Vagina (tissue), 2 donors: Measurements from ENCODE around the gene TELO2. TPM values are rescaled to one million over a fixed set of nuclear protein-coding genes. Genes with fewer than 3 reads are reported as not detected.

Experiments used
- DNase-seq, 2 donors: peaks; one replicate each; pipeline ENCODE4 v3.0.0-alpha.2; 2017; ENCODE audit errors: extremely low spot score in 2 of 2
- H3K27ac ChIP-seq: fragments of 200-600 bp; sonication (generic); one replicate; pipeline ENCODE4 v1.5.1; 2019
- H3K27me3 ChIP-seq: fragments of 200-600 bp; sonication (generic); one replicate; pipeline ENCODE4 v1.5.1; 2019
- H3K36me3 ChIP-seq, 2 donors: fragments of 200-600 bp; sonication (generic); one replicate each; pipeline ENCODE4 v1.5.1; 2017 to 2019
- H3K4me1 ChIP-seq: fragments of 200-600 bp; sonication (generic); one replicate; pipeline ENCODE4 v1.5.1; 2019
- H3K4me3 ChIP-seq, 2 donors: fragments of 200-600 bp; sonication (generic); 1 replicate in 1 of 2; 2 replicates in 1 of 2; pipeline ENCODE4 v1.5.1; 2016 to 2019
- H3K9me3 ChIP-seq: fragments of 200-600 bp; sonication (generic); one replicate; pipeline ENCODE4 v1.5.1; 2019
- POLR2A ChIP-seq, 2 donors: fragments of 450-650 bp; IDR thresholded peaks; one replicate each; pipeline ENCODE4 v1.6.1; 2017; ENCODE audit warnings: antibody characterized with exemption in 2 of 2, mild to moderate bottlenecking in 2 of 2, moderate library complexity in 2 of 2
- POLR2AphosphoS5 ChIP-seq, 2 donors: sonication (generic); formaldehyde crosslinking; IDR thresholded peaks; one replicate each; pipeline ENCODE4 v1.9.0; 2017; ENCODE audit warnings: antibody characterized with exemption in 2 of 2, mild to moderate bottlenecking in 2 of 2, low read depth in 1 of 2; ENCODE audit not compliant: insufficient read depth in 1 of 2
- intact Hi-C: fragments of 100-400 bp; cut with DNase I; formaldehyde crosslinking; loops from one replicate; pipeline ENCODE4 v1.15.1; 2023
- total RNA-seq: library from RNA; depleted of rRNA; stranded (reverse); fragments of >200 nt; gene quantifications from one replicate; pipeline ENCODE4 v1.2.3, GENCODE V29; 2016
- TF ChIP-seq, protein P1 (sequence below), 3 experiments: fragments of 450-650 bp in 2 of 3; fragments of 200-600 bp in 1 of 3; sonication (generic) in 1 of 3; IDR thresholded peaks; one replicate each; pipeline ENCODE4 v1.5.1; 2017 to 2019; ENCODE audit warnings: antibody characterized with exemption in 3 of 3, mild to moderate bottlenecking in 2 of 3, moderate library complexity in 2 of 3

The TELO2 gene
- total RNA-seq, 1 donor from 2014 or later = 23.8 TPM

DNA sequence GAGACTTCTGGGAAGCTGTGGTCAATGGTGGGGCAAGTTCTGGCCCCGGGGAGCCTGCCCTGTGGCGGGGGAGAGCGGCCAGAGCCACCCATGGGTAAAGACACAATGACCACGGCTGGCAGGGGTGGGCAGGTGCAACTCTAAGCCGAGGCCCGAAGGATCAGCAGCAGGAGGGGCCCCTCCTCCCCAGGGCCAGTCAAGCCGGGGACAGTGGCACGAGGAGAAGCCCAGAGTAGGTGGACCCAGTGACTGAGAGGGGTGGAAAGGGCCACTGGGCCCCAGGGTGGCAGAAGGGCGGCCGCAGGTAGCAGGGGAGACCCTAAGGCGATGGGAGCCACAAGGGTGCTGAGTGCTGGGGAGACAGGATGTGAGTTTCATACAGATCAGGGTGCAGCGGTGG lies 58.0 kb downstream of the TELO2 start:
- H3K27ac ChIP-seq = no peak overlapping the region
- H3K27me3 ChIP-seq = no peaks in the 10 kb centered on the region
- no peaks in the 10 kb centered on the region for H3K9me3 ChIP-seq
- H3K4me3 ChIP-seq = no peak overlapping the region
- no peak for DNase-seq
- intact Hi-C loops = no loop called here
- TF ChIP-seq POLR2A (IDR thresholded peaks at IDR 0.05) (no peak), POLR2AphosphoS5 (IDR thresholded peaks at IDR 0.05; ENCODE audit: insufficient read depth in 1 of 2, low read depth in 1 of 2) (no peak)
- TF ChIP-seq, protein P1, sequence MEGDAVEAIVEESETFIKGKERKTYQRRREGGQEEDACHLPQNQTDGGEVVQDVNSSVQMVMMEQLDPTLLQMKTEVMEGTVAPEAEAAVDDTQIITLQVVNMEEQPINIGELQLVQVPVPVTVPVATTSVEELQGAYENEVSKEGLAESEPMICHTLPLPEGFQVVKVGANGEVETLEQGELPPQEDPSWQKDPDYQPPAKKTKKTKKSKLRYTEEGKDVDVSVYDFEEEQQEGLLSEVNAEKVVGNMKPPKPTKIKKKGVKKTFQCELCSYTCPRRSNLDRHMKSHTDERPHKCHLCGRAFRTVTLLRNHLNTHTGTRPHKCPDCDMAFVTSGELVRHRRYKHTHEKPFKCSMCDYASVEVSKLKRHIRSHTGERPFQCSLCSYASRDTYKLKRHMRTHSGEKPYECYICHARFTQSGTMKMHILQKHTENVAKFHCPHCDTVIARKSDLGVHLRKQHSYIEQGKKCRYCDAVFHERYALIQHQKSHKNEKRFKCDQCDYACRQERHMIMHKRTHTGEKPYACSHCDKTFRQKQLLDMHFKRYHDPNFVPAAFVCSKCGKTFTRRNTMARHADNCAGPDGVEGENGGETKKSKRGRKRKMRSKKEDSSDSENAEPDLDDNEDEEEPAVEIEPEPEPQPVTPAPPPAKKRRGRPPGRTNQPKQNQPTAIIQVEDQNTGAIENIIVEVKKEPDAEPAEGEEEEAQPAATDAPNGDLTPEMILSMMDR (IDR thresholded peaks at IDR 0.05) = no peak
- peaks cover 51% of the 10 kb centered on the region for H3K4me1 ChIP-seq
- H3K36me3 ChIP-seq = peaks cover 0 to 31% of the 10 kb centered on the region in 2 donors

GRCh38 chr16:1552129-1552528 lies 59.0 kb downstream of the TELO2 start:
- H3K27ac ChIP-seq = no peak overlapping the region
- no peak overlapping the region for H3K4me3 ChIP-seq
- peaks cover 0 to 38% of the 10 kb centered on the region in 2 donors for H3K36me3 ChIP-seq
- intact Hi-C loops = no loop called here
- no peaks in the 10 kb centered on the region for H3K9me3 ChIP-seq
- no peak for DNase-seq
- no peaks in the 10 kb centered on the region for H3K27me3 ChIP-seq
- peaks cover 41% of the 10 kb centered on the region for H3K4me1 ChIP-seq
- TF ChIP-seq, protein P1 (IDR thresholded peaks at IDR 0.05) = no peak
- TF ChIP-seq POLR2A (IDR thresholded peaks at IDR 0.05) = no peak
- no peak for TF ChIP-seq POLR2AphosphoS5 (IDR thresholded peaks at IDR 0.05; ENCODE audit: insufficient read depth in 1 of 2, low read depth in 1 of 2)

GRCh38 chr16:1553946-1554825 lies 61.0 kb downstream of the TELO2 start:
- TF ChIP-seq, protein P1 (IDR thresholded peaks at IDR 0.05) = no peak
- TF ChIP-seq POLR2AphosphoS5 (IDR thresholded peaks at IDR 0.05; ENCODE audit: insufficient read depth in 1 of 2, low read depth in 1 of 2) = no peak
- TF ChIP-seq POLR2A (IDR thresholded peaks at IDR 0.05) = no peak
- Histone ChIP-seq H3K4me3 (no peak overlapping the region), H3K4me1 (peaks cover 21% of the 10 kb centered on the region), H3K36me3 (peaks cover 0 to 48% of the 10 kb centered on the region in 2 donors), H3K27ac (no peak overlapping the region), H3K9me3 (no peaks in the 10 kb centered on the region), H3K27me3 (no peaks in the 10 kb centered on the region)
- no peak for DNase-seq
- intact Hi-C loops = no loop called here

- Histone ChIP-seq H3K27me3 (no peaks in the 10 kb centered on the region), H3K4me1 (peaks cover 13% of the 10 kb centered on the region), H3K4me3 (no peak overlapping the region), H3K36me3 (peaks cover 0 to 48% of the 10 kb centered on the region in 2 donors), H3K27ac (no peak overlapping the region), H3K9me3 (no peaks in the 10 kb centered on the region)
- no peak for TF ChIP-seq POLR2AphosphoS5 (IDR thresholded peaks at IDR 0.05; ENCODE audit: insufficient read depth in 1 of 2, low read depth in 1 of 2)
- intact Hi-C loops = no loop called here
- no peak for DNase-seq
Observed at GRCh38 chr16:1554826-1555445, 61.8 kb downstream of the TELO2 start.

GRCh38 chr16:1556254-1556653 lies 63.1 kb downstream of the TELO2 start:
- DNase-seq = no peak
- no peak overlapping the region for H3K27ac ChIP-seq
- no peaks in the 10 kb centered on the region for H3K27me3 ChIP-seq
- no peak overlapping the region for H3K4me3 ChIP-seq
- H3K36me3 ChIP-seq = peaks cover 0 to 58% of the 10 kb centered on the region in 2 donors
- H3K9me3 ChIP-seq = no peaks in the 10 kb centered on the region
- TF ChIP-seq POLR2AphosphoS5 (IDR thresholded peaks at IDR 0.05; ENCODE audit: insufficient read depth in 1 of 2, low read depth in 1 of 2) = peak in 1 of 2 donors; percentile 21
- no peak for TF ChIP-seq POLR2A (IDR thresholded peaks at IDR 0.05)
- peaks cover 6% of the 10 kb centered on the region for H3K4me1 ChIP-seq
- intact Hi-C loops = no loop called here
